DOHH2 (cell line): Measurements from ENCODE around the gene ARMS2.

Source experiments
- H3F3A ChIP-seq: fragments of 200-600 bp; sonication (generic), shearing (Covaris generic); 2 replicates; pipeline ENCODE4 v1.6.0; 2016; ENCODE audit warnings: antibody characterized with exemption, mild to moderate bottlenecking; ENCODE audit not compliant: control insufficient read depth, insufficient read depth
- H3K27ac ChIP-seq: fragments of 200-600 bp; sonication (generic); 2 replicates; pipeline ENCODE4 v1.5.1; 2014; ENCODE audit warnings: low read depth, mild to moderate bottlenecking, low read length, moderate library complexity
- H3K27me3 ChIP-seq: fragments of 200-600 bp; sonication (generic); 2 replicates; pipeline ENCODE4 v1.6.1; 2014; ENCODE audit warnings: mild to moderate bottlenecking, low read length, mixed read lengths; ENCODE audit not compliant: control insufficient read depth
- H3K36me3 ChIP-seq: fragments of 200-600 bp; sonication (generic); 2 replicates; pipeline ENCODE4 v1.6.1; 2014; ENCODE audit warnings: mild to moderate bottlenecking, low read length, moderate library complexity, mixed read lengths; ENCODE audit not compliant: control insufficient read depth
- H3K4me1 ChIP-seq: fragments of 200-600 bp; sonication (generic); 2 replicates; pipeline ENCODE4 v1.6.1; 2014; ENCODE audit warnings: mild to moderate bottlenecking, low read length, mixed read lengths; ENCODE audit not compliant: control insufficient read depth
- H3K4me2 ChIP-seq: fragments of 200-600 bp; sonication (generic); 2 replicates; pipeline ENCODE4 v1.6.0; 2014; ENCODE audit warnings: mild to moderate bottlenecking, low read length, moderate library complexity
- H3K4me3 ChIP-seq: fragments of 200-600 bp; sonication (generic); 2 replicates; pipeline ENCODE4 v1.5.1; 2014; ENCODE audit warnings: mild to moderate bottlenecking, low read length, mixed read lengths
- H3K79me2 ChIP-seq: fragments of 200-600 bp; sonication (generic); 2 replicates; pipeline ENCODE4 v1.6.1; 2014; ENCODE audit warnings: mild to moderate bottlenecking, low read length, mixed read lengths; ENCODE audit not compliant: control insufficient read depth
- H3K9me2 ChIP-seq: fragments of 200-600 bp; sonication (generic); replicated peaks from 2 replicates; pipeline ENCODE4 v1.6.1; 2014; ENCODE audit warnings: mild to moderate bottlenecking, low read length, mixed read lengths; ENCODE audit not compliant: control insufficient read depth
- H3K9me3 ChIP-seq: fragments of 200-600 bp; sonication (generic); 2 replicates; pipeline ENCODE4 v1.6.1; 2014; ENCODE audit warnings: antibody characterized with exemption, low read length, mixed read lengths; ENCODE audit not compliant: control insufficient read depth, insufficient read depth
- H4K20me1 ChIP-seq: fragments of 200-600 bp; sonication (generic); 2 replicates; pipeline ENCODE4 v1.6.0; 2014; ENCODE audit warnings: low read depth, mild to moderate bottlenecking, antibody characterized with exemption, low read length, moderate library complexity; ENCODE audit not compliant: control insufficient read depth, insufficient read depth
- CTCF ChIP-seq: fragments of 200-600 bp; sonication (generic); IDR thresholded peaks from one replicate; pipeline ENCODE4 v1.5.1; 2014; ENCODE audit warnings: antibody characterized with exemption, mild to moderate bottlenecking, low read depth, low read length; ENCODE audit not compliant: poor library complexity, severe bottlenecking
- EZH2phosphoT487 ChIP-seq: fragments of 200-600 bp; sonication (generic); IDR thresholded peaks from 2 replicates; pipeline ENCODE4 v1.6.1; 2017; ENCODE audit warnings: borderline replicate concordance, mild to moderate bottlenecking, antibody characterized with exemption, low read length, moderate library complexity, mixed read lengths

The ARMS2 gene

GRCh38 chr10:122461367-122461728, 6.9 kb downstream of the ARMS2 start, which contains the start of gene HTRA1:
HTRA1 (plus strand) TSS chr10:122461553; CDS start chr10:122461653, 100 bp downstream.
- H3K9me3 ChIP-seq: no peaks in the 10 kb centered on the region
- no peaks in the 10 kb centered on the region for H3K9me2 ChIP-seq
- no peaks in the 10 kb centered on the region for H3K79me2 ChIP-seq
- no peak within 1 kb of the TSS for H3K4me3 ChIP-seq
- TF ChIP-seq CTCF: no peak
- no peak for TF ChIP-seq EZH2phosphoT487
- H3K36me3 ChIP-seq: no peaks in the 10 kb centered on the region
- H3F3A ChIP-seq: no peaks in the 10 kb centered on the region
- H3K4me2 ChIP-seq: no peak within 1 kb of the TSS
- H3K27me3 ChIP-seq: peaks cover 23% of the 10 kb centered on the region
- no peaks in the 10 kb centered on the region; the same call in 1 of the 2 replicates for H4K20me1 ChIP-seq
- no peak within 1 kb of the TSS for H3K27ac ChIP-seq
- no peaks in the 10 kb centered on the region for H3K4me1 ChIP-seq

- H3K27ac ChIP-seq: no peak overlapping the region
- peaks cover 22% of the 10 kb centered on the region for H3K27me3 ChIP-seq
- H3K36me3 ChIP-seq: no peaks in the 10 kb centered on the region
- H3K79me2 ChIP-seq: no peaks in the 10 kb centered on the region
- no peak overlapping the region for H3K4me3 ChIP-seq
- no peaks in the 10 kb centered on the region for H3K9me2 ChIP-seq
- no peaks in the 10 kb centered on the region for H3F3A ChIP-seq
- H4K20me1 ChIP-seq: no peaks in the 10 kb centered on the region; the same call in 1 of the 2 replicates
- H3K4me2 ChIP-seq: no peak overlapping the region
- no peak for TF ChIP-seq CTCF
- H3K4me1 ChIP-seq: no peaks in the 10 kb centered on the region
- H3K9me3 ChIP-seq: no peaks in the 10 kb centered on the region
These were observed 7.5 kb downstream of the ARMS2 start for GRCh38 chr10:122461729-122462532.

GRCh38 chr10:122462533-122463465, 8.3 kb downstream of the ARMS2 start:
- H3K79me2 ChIP-seq: no peaks in the 10 kb centered on the region

More at GRCh38 chr10:122462533-122463465, 8.3 kb downstream of the ARMS2 start:
- Histone ChIP-seq H4K20me1 (no peaks in the 10 kb centered on the region; the same call in 1 of the 2 replicates), H3K4me2 (no peak overlapping the region), H3K27ac (no peak overlapping the region), H3K4me1 (no peaks in the 10 kb centered on the region), H3K9me3 (no peaks in the 10 kb centered on the region), H3K9me2 (no peaks in the 10 kb centered on the region), H3K27me3 (peaks cover 16% of the 10 kb centered on the region), H3K4me3 (no peak overlapping the region), H3F3A (no peaks in the 10 kb centered on the region), H3K36me3 (no peaks in the 10 kb centered on the region)
- no peak for TF ChIP-seq CTCF
